ENCODE data around the gene CACYBP.

- TF ChIP-seq, protein P1, sequence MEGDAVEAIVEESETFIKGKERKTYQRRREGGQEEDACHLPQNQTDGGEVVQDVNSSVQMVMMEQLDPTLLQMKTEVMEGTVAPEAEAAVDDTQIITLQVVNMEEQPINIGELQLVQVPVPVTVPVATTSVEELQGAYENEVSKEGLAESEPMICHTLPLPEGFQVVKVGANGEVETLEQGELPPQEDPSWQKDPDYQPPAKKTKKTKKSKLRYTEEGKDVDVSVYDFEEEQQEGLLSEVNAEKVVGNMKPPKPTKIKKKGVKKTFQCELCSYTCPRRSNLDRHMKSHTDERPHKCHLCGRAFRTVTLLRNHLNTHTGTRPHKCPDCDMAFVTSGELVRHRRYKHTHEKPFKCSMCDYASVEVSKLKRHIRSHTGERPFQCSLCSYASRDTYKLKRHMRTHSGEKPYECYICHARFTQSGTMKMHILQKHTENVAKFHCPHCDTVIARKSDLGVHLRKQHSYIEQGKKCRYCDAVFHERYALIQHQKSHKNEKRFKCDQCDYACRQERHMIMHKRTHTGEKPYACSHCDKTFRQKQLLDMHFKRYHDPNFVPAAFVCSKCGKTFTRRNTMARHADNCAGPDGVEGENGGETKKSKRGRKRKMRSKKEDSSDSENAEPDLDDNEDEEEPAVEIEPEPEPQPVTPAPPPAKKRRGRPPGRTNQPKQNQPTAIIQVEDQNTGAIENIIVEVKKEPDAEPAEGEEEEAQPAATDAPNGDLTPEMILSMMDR (conservative IDR thresholded peaks at IDR 0.05; ENCODE audit: low read depth in 2 of 2) = no peak
- no peak for TF ChIP-seq POLR2AphosphoS5 (IDR thresholded peaks at IDR 0.05; ENCODE audit: low read depth)
- TF ChIP-seq EZH2phosphoT487 (IDR thresholded peaks at IDR 0.05; ENCODE audit: unreplicated experiment) = no peak
- TF ChIP-seq REST (IDR thresholded peaks at IDR 0.05; ENCODE audit: unreplicated experiment) = no peak
- no peak for TF ChIP-seq EZH2 (IDR thresholded peaks at IDR 0.05; ENCODE audit: low read depth, unreplicated experiment)
These were observed 55.0 kb downstream of the CACYBP start for GRCh38 chr1:175054736-175055135.
